K562 (cell line): Measurements from ENCODE around the gene TMEM234. TPM values are rescaled to one million over a fixed set of nuclear protein-coding genes. Genes with fewer than 3 reads are reported as not detected.

Experiments used
- CREB3 ChIP-seq: fragments of 450-650 bp; conservative IDR thresholded peaks from 2 replicates; pipeline ENCODE4 v1.6.1; 2016; ENCODE audit warnings: missing genetic modification characterization, low read depth, mild to moderate bottlenecking, missing compliant biosample characterization, moderate library complexity
- HIVEP1 ChIP-seq: fragments of 250-450 bp; sonication (Bioruptor Pico); IDR thresholded peaks from 2 replicates; pipeline ENCODE4 v1.4.0; 2020; ENCODE audit warnings: mild to moderate bottlenecking
- MXD1 ChIP-seq: fragments of 250-450 bp; sonication (Bioruptor Pico); IDR thresholded peaks from 2 replicates; pipeline ENCODE4 v1.8.0; 2021; ENCODE audit warnings: borderline replicate concordance, mild to moderate bottlenecking, moderate library complexity; ENCODE audit not compliant: poor library complexity, severe bottlenecking
- MYC ChIP-seq, 2 experiments: fragments of 250-450 bp in 1 of 2; sonication (Bioruptor Pico) in 1 of 2; IDR thresholded peaks; 2 replicates each; pipeline versions ENCODE4 v1.5.1 to v1.6.1; 2012 to 2021; ENCODE audit warnings: low read depth in 2 of 2, borderline replicate concordance in 1 of 2, improper control_type of control experiment in 1 of 2, low read length in 1 of 2, mild to moderate bottlenecking in 1 of 2, moderate library complexity in 1 of 2
- NR1H2 ChIP-seq: sonication (generic); formaldehyde crosslinking; IDR thresholded peaks from 2 replicates; pipeline ENCODE4 v1.4.0; 2020; ENCODE audit warnings: mild to moderate bottlenecking, missing genetic modification reagents
- RBM15 ChIP-seq: fragments of 200-400 bp; formaldehyde crosslinking; IDR thresholded peaks from 2 replicates; pipeline ENCODE4 v1.6.1; 2018; ENCODE audit warnings: mild to moderate bottlenecking, low read length, moderate library complexity; ENCODE audit not compliant: insufficient read depth
- RFX7 ChIP-seq: fragments of 250-450 bp; sonication (Bioruptor Pico); IDR thresholded peaks from 2 replicates; pipeline ENCODE4 v1.5.1; 2021; ENCODE audit warnings: mild to moderate bottlenecking
- SMC3 ChIP-seq: conservative IDR thresholded peaks from 2 replicates; pipeline ENCODE4 v1.6.1; 2011; ENCODE audit warnings: low read depth, low read length, improper control_type of control experiment; ENCODE audit not compliant: insufficient read depth
- TCF7 ChIP-seq: sonication (generic); IDR thresholded peaks from 2 replicates; pipeline ENCODE4 v1.6.1; 2016; ENCODE audit warnings: antibody characterized with exemption, borderline replicate concordance
- ZBTB26 ChIP-seq: fragments of 450-650 bp; formaldehyde crosslinking; IDR thresholded peaks from 2 replicates; pipeline ENCODE4 v1.4.0; 2022; ENCODE audit warnings: missing genetic modification characterization
- ZKSCAN1 ChIP-seq: fragments of 150-350 bp; IDR thresholded peaks from 2 replicates; pipeline ENCODE4 v1.6.1; 2016; ENCODE audit warnings: low read depth, low read length
- ZNF217 ChIP-seq: sonication (generic); formaldehyde crosslinking; IDR thresholded peaks from 2 replicates; pipeline ENCODE4 v1.8.0; 2022; ENCODE audit warnings: mild to moderate bottlenecking, missing genetic modification reagents
- ZNF224 ChIP-seq: sonication (generic); formaldehyde crosslinking; IDR thresholded peaks from 2 replicates; pipeline ENCODE4 v1.8.0; 2022; ENCODE audit warnings: mild to moderate bottlenecking, missing genetic modification reagents
- polyA plus RNA-seq, 8 experiments: library from polyadenylated mRNA; depleted of rRNA in 4 of 8; stranded (reverse) in 5 of 8; unstranded in 3 of 8; fragments of >200 nt; fragmentation: Nextera tagmentation in 2 of 8; fragmentation: Illumina TruSeq in 1 of 8; extraction: Ambion mirVana in 2 of 8; extraction: Trizol in 1 of 8; gene quantifications; 2 replicates each; pipeline versions ENCODE4 v1.2.1 to v1.2.3, GENCODE V29; 2011 to 2014; ENCODE audit warnings: inconsistent platforms in 1 of 8, missing spikeins in 1 of 8
- total RNA-seq, 7 experiments: library from RNA; depleted of rRNA in 6 of 7; stranded (reverse); fragments of >200 nt in 6 of 7; fragmentation: Illumina TruSeq in 2 of 7; extraction: Trizol in 2 of 7; gene quantifications; 2 replicates each; pipeline versions ENCODE4 v1.2.1 to v1.2.3, GENCODE V29; 2011 to 2021; ENCODE audit warnings: low replicate concordance in 1 of 7
- TF ChIP-seq, protein P1 (sequence below): fragments of 450-650 bp; IDR thresholded peaks from 2 replicates; pipeline ENCODE4 v1.7.1; 2018; ENCODE audit warnings: mild to moderate bottlenecking, low read depth; ENCODE audit not compliant: partially characterized antibody
- TF ChIP-seq, protein P2 (sequence below): sonication (generic); formaldehyde crosslinking; IDR thresholded peaks from 2 replicates; pipeline ENCODE4 v1.9.0; 2022; ENCODE audit warnings: mild to moderate bottlenecking, missing genetic modification reagents
- TF ChIP-seq, protein P3 (sequence below): fragments of 250-450 bp; sonication (Bioruptor Pico); IDR thresholded peaks from 2 replicates; pipeline ENCODE4 v1.5.0; 2021; ENCODE audit warnings: mild to moderate bottlenecking, moderate library complexity

TMEM234 gene
- total and polyA plus RNA-seq, 9 of the 15 experiments (the other 6 are each of a cell fraction or from before 2014, with no cell fraction given), result 5.0 to 12.9 (median 7.6) TPM

- TF ChIP-seq MYC (IDR thresholded peaks at IDR 0.05; ENCODE audit: low read depth, low read length) (no peak), MYC (CRISPR knock-in tag; IDR thresholded peaks at IDR 0.05; ENCODE audit: borderline replicate concordance, low read depth) (no peak), RBM15 (no peak), ZKSCAN1 (0 out of 2 replicates have a peak, but pooled peaks have one; percentile 30), TCF7 (no peak), MXD1 (CRISPR knock-in tag) (no peak), SMC3 (peak; percentile 90), ZBTB26 (no peak), ZNF217 (CRISPR knock-in tag) (no peak), ZNF224 (CRISPR knock-in tag) (no peak), RFX7 (CRISPR knock-in tag) (no peak), CREB3 (tag) (no peak), HIVEP1 (CRISPR knock-in tag) (no peak), NR1H2 (CRISPR knock-in tag) (no peak)
- TF ChIP-seq, protein P1, sequence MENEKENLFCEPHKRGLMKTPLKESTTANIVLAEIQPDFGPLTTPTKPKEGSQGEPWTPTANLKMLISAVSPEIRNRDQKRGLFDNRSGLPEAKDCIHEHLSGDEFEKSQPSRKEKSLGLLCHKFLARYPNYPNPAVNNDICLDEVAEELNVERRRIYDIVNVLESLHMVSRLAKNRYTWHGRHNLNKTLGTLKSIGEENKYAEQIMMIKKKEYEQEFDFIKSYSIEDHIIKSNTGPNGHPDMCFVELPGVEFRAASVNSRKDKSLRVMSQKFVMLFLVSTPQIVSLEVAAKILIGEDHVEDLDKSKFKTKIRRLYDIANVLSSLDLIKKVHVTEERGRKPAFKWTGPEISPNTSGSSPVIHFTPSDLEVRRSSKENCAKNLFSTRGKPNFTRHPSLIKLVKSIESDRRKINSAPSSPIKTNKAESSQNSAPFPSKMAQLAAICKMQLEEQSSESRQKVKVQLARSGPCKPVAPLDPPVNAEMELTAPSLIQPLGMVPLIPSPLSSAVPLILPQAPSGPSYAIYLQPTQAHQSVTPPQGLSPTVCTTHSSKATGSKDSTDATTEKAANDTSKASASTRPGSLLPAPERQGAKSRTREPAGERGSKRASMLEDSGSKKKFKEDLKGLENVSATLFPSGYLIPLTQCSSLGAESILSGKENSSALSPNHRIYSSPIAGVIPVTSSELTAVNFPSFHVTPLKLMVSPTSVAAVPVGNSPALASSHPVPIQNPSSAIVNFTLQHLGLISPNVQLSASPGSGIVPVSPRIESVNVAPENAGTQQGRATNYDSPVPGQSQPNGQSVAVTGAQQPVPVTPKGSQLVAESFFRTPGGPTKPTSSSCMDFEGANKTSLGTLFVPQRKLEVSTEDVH, result no peak
- TF ChIP-seq, protein P2, sequence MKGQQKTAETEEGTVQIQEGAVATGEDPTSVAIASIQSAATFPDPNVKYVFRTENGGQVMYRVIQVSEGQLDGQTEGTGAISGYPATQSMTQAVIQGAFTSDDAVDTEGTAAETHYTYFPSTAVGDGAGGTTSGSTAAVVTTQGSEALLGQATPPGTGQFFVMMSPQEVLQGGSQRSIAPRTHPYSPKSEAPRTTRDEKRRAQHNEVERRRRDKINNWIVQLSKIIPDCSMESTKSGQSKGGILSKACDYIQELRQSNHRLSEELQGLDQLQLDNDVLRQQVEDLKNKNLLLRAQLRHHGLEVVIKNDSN (CRISPR knock-in tag), result peak; percentile 7; the same call in 1 of the 2 replicates
- TF ChIP-seq, protein P3, sequence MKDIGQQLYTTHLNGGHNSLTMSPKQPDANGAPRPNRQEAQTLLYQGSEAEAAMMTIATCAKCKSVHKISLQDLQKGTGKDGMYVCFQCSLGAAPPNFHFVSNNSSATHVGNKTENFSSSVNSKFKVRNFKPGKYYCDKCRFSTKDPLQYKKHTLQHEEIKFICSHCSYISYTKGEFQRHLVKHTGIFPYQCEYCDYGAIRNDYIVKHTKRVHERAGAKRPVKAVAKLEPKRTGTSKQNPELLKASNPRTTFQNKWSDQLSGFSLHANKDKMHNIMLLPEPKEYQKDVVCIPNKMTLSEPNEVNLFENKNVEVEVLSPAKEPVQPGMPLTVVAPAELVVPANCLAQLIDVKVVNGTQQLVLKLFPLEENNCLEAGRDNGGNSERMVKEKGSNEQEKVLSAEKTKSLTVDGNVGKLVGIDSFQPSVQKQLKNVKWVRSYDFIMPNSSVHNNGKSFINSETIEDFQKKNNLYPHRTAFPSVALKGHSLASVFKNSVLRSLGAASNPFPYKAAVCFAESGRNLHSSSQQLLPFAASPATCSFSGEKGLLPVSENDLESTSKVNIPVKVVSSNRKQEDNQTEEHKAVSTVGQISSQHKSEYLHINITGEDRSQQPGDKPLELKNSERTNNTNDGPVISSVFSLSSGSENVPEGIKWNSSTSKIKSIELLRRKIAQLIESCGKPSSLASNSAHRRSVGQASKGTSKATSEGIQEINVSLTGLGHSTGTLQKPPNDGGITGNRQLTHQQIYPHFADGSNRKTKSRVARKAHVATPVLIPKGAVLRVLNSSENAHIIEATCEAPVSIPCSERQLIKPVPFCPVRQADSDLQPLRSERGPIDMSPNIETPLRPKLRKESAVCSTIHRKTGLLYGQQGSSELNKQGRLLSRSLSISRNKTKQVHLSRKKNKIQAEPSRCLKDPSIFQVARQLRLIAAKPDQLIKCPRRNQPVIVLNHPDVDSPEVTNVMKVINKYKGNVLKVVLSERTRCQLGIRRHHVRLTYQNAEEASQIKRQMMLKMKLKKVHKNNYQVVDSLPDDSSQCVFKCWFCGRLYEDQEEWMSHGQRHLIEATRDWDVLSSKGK (CRISPR knock-in tag), result no peak
Measured at GRCh38 chr1:32215629-32216480, 6.3 kb downstream of the TMEM234 start (continued).
